ENCODE measurements around the gene MACROH2A1.

Gene MACROH2A1

DNA sequence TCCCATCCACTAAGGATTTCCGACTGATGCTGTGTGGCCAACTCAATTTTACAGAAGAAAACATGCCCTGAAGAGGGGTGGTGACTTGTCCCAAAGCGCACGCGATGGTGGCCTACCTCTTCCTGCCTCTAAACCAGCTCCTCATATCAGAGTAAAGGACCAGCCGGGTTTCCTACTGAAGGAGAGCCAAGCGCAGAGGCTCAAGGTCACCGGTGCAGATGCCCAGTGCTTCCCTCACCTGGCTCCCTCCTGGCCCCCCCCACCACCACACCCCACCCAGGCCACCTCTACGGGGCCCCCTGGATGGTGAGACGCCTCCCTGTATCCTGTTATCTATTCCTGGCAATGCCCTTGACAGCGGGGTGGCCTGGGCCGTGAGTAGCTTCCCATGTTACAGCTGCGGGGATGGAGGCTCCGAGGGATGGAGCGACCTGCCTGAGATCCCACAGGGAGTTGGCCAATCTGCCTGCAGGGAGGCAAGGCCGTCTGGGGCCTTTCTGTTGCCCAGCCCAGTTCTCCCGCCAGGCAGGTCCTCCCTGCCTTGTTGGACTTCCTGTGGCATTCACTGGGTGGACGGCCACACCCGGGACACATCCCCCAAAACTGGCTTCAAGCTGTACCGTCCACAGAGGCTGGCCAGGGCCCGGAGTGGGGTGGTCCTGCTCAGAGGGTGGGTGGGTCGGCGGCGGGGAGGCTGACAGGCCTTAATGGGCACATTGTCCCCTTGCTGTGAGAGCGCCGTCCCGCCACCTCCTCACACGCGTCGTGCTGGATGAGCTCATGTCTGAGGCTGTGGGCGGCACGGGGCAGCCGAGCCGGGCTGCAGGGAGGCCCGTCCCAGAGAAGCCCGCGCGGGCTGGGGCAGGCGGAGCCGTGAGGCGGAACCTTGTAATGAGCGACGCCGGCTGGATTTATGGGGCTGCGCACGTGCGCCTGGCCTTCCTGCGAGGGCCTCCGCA, 72.5 kb downstream of the MACROH2A1 start:
- H3K9me3 ChIP-seq, result no peaks in the 10 kb centered on the region
- no peak overlapping the region for H3K27ac ChIP-seq
- H3K27me3 ChIP-seq, result no peaks in the 10 kb centered on the region
- TF ChIP-seq CTCF (IDR thresholded peaks at IDR 0.05), result no peak
- no peaks in the 10 kb centered on the region for H3K4me1 ChIP-seq (ENCODE audit: control insufficient read depth in 1 of 2, insufficient read depth in 1 of 2, low read depth in 1 of 2, low read length in 1 of 2)
- peaks cover 32% of the 10 kb centered on the region for H3K36me3 ChIP-seq
- H3K4me3 ChIP-seq (ENCODE audit: low read depth in 1 of 2, low read length in 1 of 2), result no peak overlapping the region

DNA sequence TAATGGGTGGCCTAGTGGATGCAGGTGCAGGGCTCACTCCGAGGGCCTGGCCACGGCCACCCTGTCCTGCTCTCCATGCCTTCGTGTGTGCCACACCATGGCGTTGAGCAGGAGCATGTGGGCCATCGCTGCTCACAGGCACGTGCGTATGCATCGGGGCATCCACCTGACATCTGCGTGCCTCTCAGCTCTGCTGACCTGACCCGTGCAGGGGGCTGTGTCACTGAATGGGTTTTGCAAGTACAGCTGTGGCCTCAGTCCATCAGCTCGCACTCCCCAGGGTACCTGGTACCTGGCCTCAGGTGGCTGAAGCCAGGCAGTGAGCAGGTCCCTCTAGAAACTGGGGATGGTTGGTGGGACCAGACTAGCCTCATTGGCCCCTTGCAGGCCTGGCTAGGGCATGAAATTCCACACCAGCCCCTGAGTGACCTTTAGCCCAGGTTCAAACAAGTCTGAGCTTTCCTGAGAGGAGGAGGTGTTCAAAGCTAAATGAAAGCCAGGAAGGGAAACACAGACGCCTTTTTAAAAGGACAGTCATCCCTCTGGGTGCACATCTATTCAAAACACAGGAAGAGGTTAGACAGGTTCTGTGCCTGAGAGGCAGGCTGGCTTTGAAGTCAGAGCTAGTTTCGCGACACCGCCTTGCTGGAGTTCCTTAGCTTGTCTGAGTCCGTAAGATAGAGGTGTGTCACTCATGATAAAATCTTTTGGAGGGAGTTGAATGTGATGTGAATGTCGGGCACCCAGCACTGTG, 74.0 kb downstream of the MACROH2A1 start:
- no peak for TF ChIP-seq CTCF (IDR thresholded peaks at IDR 0.05)
- no peak overlapping the region for H3K4me3 ChIP-seq (ENCODE audit: low read depth in 1 of 2, low read length in 1 of 2)
- H3K27me3 ChIP-seq, result no peaks in the 10 kb centered on the region
- no peak overlapping the region for H3K27ac ChIP-seq
- no peaks in the 10 kb centered on the region for H3K9me3 ChIP-seq
- peaks cover 17% of the 10 kb centered on the region for H3K36me3 ChIP-seq
- no peaks in the 10 kb centered on the region for H3K4me1 ChIP-seq (ENCODE audit: control insufficient read depth in 1 of 2, insufficient read depth in 1 of 2, low read depth in 1 of 2, low read length in 1 of 2)

GRCh38 chr5:135324160-135324559, 74.9 kb downstream of the MACROH2A1 start:
- no peaks in the 10 kb centered on the region for H3K9me3 ChIP-seq
- no peak for TF ChIP-seq CTCF (IDR thresholded peaks at IDR 0.05)
- H3K27me3 ChIP-seq, result no peaks in the 10 kb centered on the region

DNA sequence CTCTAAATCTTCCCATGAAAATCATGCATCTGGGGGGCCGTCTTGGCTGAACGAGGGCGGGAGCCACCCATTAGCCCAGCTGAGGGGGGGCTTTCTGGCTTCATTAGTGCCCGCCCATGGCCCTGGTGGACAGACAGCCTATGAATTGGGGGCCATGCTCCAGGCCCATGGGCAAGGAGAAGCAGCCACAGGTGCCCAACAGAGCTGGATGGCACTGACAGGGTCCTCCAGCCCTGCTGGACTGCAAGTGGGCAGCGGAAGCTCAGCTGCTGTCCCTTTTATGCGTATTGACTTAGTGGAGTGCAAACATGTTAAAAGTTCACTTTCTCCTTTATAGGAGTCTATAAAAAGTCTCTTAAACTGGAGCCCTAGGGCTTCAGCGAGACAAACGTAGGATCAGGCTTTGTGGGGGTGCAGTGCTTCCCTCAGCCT, 75.3 kb downstream of the MACROH2A1 start:
- Histone ChIP-seq H3K4me1 (ENCODE audit: control insufficient read depth in 1 of 2, insufficient read depth in 1 of 2, low read depth in 1 of 2, low read length in 1 of 2) (no peaks in the 10 kb centered on the region), H3K27ac (no peak overlapping the region), H3K4me3 (ENCODE audit: low read depth in 1 of 2, low read length in 1 of 2) (no peak overlapping the region), H3K27me3 (no peaks in the 10 kb centered on the region), H3K9me3 (no peaks in the 10 kb centered on the region), H3K36me3 (peaks cover 4% of the 10 kb centered on the region)
- TF ChIP-seq CTCF (IDR thresholded peaks at IDR 0.05), result no peak

More at GRCh38 chr5:135324160-135324559, 74.9 kb downstream of the MACROH2A1 start:
- no peak overlapping the region for H3K4me3 ChIP-seq (ENCODE audit: low read depth in 1 of 2, low read length in 1 of 2)
- no peak overlapping the region for H3K27ac ChIP-seq
- no peaks in the 10 kb centered on the region for H3K4me1 ChIP-seq (ENCODE audit: control insufficient read depth in 1 of 2, insufficient read depth in 1 of 2, low read depth in 1 of 2, low read length in 1 of 2)
- peaks cover 8% of the 10 kb centered on the region for H3K36me3 ChIP-seq

- Histone ChIP-seq H3K4me1 (ENCODE audit: control insufficient read depth in 1 of 2, insufficient read depth in 1 of 2, low read depth in 1 of 2, low read length in 1 of 2) (no peaks in the 10 kb centered on the region), H3K36me3 (peaks cover under 1% of the 10 kb centered on the region), H3K9me3 (no peaks in the 10 kb centered on the region), H3K27me3 (no peaks in the 10 kb centered on the region), H3K4me3 (ENCODE audit: low read depth in 1 of 2, low read length in 1 of 2) (no peak overlapping the region), H3K27ac (no peak overlapping the region)
- TF ChIP-seq CTCF (IDR thresholded peaks at IDR 0.05), result no peak
These were observed 75.8 kb downstream of the MACROH2A1 start for GRCh38 chr5:135323227-135323626.

All from neutrophil (primary cell).